Measurements from ENCODE around the gene ZNF91.
"Not testable (repeated sequence)": the region's sequence is repeated elsewhere in the genome, so short reads cannot be mapped to it uniquely, and the experiment has no call there.

The ZNF91 gene

GRCh38 chr19:23315286-23315685, 80.0 kb downstream of the ZNF91 start:
- no peak for DNase-seq

GRCh38 chr19:23314505-23315251, 80.6 kb downstream of the ZNF91 start:
- no peak for DNase-seq

- no peak for DNase-seq
These were observed 82.1 kb downstream of the ZNF91 start for GRCh38 chr19:23313196-23313595.

GRCh38 chr19:23312515-23312914, 82.8 kb downstream of the ZNF91 start:
- no peak for DNase-seq

GRCh38 chr19:23311551-23311950, 83.7 kb downstream of the ZNF91 start:
- no peak for DNase-seq

GRCh38 chr19:23310729-23311211, 84.5 kb downstream of the ZNF91 start:
- DNase-seq, result no peak

GRCh38 chr19:23309926-23310325, 85.3 kb downstream of the ZNF91 start:
- DNase-seq, result no peak

GRCh38 chr19:23305555-23305954, 89.7 kb downstream of the ZNF91 start:
- no peak for DNase-seq

- no peak for DNase-seq
These were observed 91.0 kb downstream of the ZNF91 start for GRCh38 chr19:23304238-23304637.

- no peak for DNase-seq
These were observed 101.1 kb downstream of the ZNF91 start for GRCh38 chr19:23294141-23294540.

GRCh38 chr19:23289966-23290365, 105.3 kb downstream of the ZNF91 start:
- DNase-seq, result not testable (repeated sequence)

Measured in amniotic stem cell (primary cell).